ENCODE measurements around the gene NDC80. TPM values are rescaled to one million over a fixed set of nuclear protein-coding genes. Genes with fewer than 3 reads are reported as not detected.
"Not testable (repeated sequence)": the region's sequence is repeated elsewhere in the genome, so short reads cannot be mapped to it uniquely, and the experiment has no call there.

The NDC80 gene
- total and polyA plus RNA-seq, 9 of the 15 experiments (the other 6 are each of a cell fraction or from before 2014, with no cell fraction given): 65.2 to 97.9 (median 83.3) TPM

- 0 out of 4 replicates have a peak, but pooled peaks of 1 of the 2 experiments have one; percentile 9 for TF ChIP-seq HDAC1 (IDR thresholded peaks at IDR 0.05)
Observed at GRCh38 chr18:2660849-2661248, 89.5 kb downstream of the NDC80 start (continued).

DNA sequence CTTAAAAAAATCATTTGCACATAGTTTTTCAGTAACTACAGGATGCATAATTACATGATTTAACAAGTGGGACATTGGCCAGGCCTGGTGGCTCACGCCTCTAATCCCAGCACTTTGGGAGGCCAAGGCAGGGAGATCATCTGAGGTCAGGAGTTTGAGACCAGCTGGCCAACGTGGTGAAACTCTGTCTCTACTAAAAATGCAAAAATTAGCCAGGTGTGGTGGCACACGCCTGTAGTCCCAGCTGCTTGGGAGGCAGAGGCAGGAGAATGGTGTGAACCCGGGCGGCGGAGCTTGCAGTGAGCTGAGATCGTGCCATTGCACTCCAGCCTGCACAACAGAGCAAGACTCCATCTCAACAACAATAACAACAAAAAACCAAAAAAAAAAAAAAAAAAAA is 90.9 kb downstream of the NDC80 start:
- H3K4me2 ChIP-seq (ENCODE audit: insufficient read depth, low read length); H3K9me3 ChIP-seq (replicated peaks; ENCODE audit: control insufficient read depth, insufficient read depth, low read depth, low read length); BruUV-seq (replicated peaks); H3K27me3 ChIP-seq (ENCODE audit: control insufficient read depth in 2 of 2, insufficient read depth in 2 of 2, low read length in 2 of 2); H2AFZ ChIP-seq (ENCODE audit: low read depth, low read length); DNase-seq (ENCODE audit: extremely low read depth in 1 of 4, low spot score in 3 of 4); POLR2A ChIA-PET; ATAC-seq; H3K9ac ChIP-seq (ENCODE audit: insufficient read depth in 1 of 2, low read depth in 2 of 2, low read length in 2 of 2); CTCF ChIA-PET (ENCODE audit: low intra/inter-chr PET ratio); FAIRE-seq; in situ Hi-C loops (cut with MboI); H3K4me3 ChIP-seq; H3K27ac ChIP-seq (ENCODE audit: extremely low read depth, low read depth, low read length); H3K9me1 ChIP-seq (ENCODE audit: control insufficient read depth, insufficient read depth, low read length); intact Hi-C loops (cut with micrococcal nuclease): not testable (repeated sequence)
- 88% methylated on average over 5 of the region's 7 CpGs for WGBS (ENCODE audit: insufficient coverage, low coverage, missing lambda C conversion rate)
- H3K36me3 ChIP-seq (ENCODE audit: control insufficient read depth, insufficient read depth, low read length): peaks cover 38% of the 10 kb centered on the region
- H4K20me1 ChIP-seq (replicated peaks; ENCODE audit: control insufficient read depth, insufficient read depth, low read length): peaks cover 14% of the 10 kb centered on the region; the same call in 1 of the 2 replicates
- TF ChIP-seq ZNF511 (CRISPR knock-in tag; IDR thresholded peaks at IDR 0.05): 0 out of 2 replicates have a peak, but pooled peaks have one; percentile 24
- peaks cover 97% of the 10 kb centered on the region for H3K79me2 ChIP-seq (ENCODE audit: control insufficient read depth, insufficient read depth, low read length)
- peaks cover 9 to 11% of the 10 kb centered on the region in 2 experiments; a peak in 2 of 5 replicates for H3K4me1 ChIP-seq (replicated peaks in 1 of 2; ENCODE audit: control insufficient read depth in 2 of 2, insufficient read depth in 2 of 2, low read length in 2 of 2)

DNA sequence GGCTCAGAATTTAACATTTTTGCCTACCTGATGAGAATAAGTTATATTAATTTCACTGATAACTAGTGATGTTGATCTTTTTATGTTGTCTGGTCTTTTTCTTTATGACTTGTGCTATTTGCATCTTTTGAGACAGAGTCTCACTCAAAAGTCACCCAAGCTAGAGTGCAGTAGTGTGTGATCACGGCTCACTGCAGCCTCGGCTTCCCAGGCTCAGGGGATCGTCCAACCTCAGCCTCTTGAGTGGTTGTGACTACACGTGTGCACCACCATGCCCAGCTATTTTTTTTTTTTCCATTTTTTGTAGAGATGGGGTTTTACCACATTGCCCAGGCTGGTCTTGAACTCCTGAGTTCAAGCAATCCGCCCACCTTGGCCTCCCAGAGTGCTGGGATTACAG is 91.6 kb downstream of the NDC80 start:
- Histone ChIP-seq H3K36me3 (ENCODE audit: control insufficient read depth, insufficient read depth, low read length) (peaks cover 44% of the 10 kb centered on the region), H3K4me1 (replicated peaks in 1 of 2; ENCODE audit: control insufficient read depth in 2 of 2, insufficient read depth in 2 of 2, low read length in 2 of 2) (peaks cover 8 to 9% of the 10 kb centered on the region in 2 experiments; a peak in 2 of 5 replicates), H3K27ac (ENCODE audit: extremely low read depth, low read depth, low read length) (0 out of 3 replicates have a peak overlapping the region, but pooled peaks have one; percentile 4), H4K20me1 (replicated peaks; ENCODE audit: control insufficient read depth, insufficient read depth, low read length) (0 out of 2 replicates have a peak, but pooled peaks cover 9% of the 10 kb centered on the region), H3K27me3 (ENCODE audit: control insufficient read depth in 2 of 2, insufficient read depth in 2 of 2, low read length in 2 of 2) (no peaks in the 10 kb centered on the region), H3K4me2 (ENCODE audit: insufficient read depth, low read length) (no peak overlapping the region), H3K9me3 (replicated peaks; ENCODE audit: control insufficient read depth, insufficient read depth, low read depth, low read length) (no peaks in the 10 kb centered on the region), H3K4me3 (no peak overlapping the region), H2AFZ (ENCODE audit: low read depth, low read length) (no peak overlapping the region), H3K9me1 (ENCODE audit: control insufficient read depth, insufficient read depth, low read length) (peaks cover 3% of the 10 kb centered on the region), H3K79me2 (ENCODE audit: control insufficient read depth, insufficient read depth, low read length) (peaks cover 91% of the 10 kb centered on the region), H3K9ac (ENCODE audit: insufficient read depth in 1 of 2, low read depth in 2 of 2, low read length in 2 of 2) (no peak overlapping the region)
- no TSS peak for BruUV-seq (replicated peaks)
- WGBS (ENCODE audit: insufficient coverage, low coverage, missing lambda C conversion rate): 78% methylated on average over 5 of the region's 5 CpGs
- peak; percentile 51 for ATAC-seq
- DNase-seq (ENCODE audit: extremely low read depth in 1 of 4, low spot score in 3 of 4): no peak
- CTCF ChIA-PET (ENCODE audit: low intra/inter-chr PET ratio): no interaction called here
- in situ Hi-C loops (cut with MboI): no loop called here
- intact Hi-C loops (cut with micrococcal nuclease): no loop called here
- FAIRE-seq: no peak
- POLR2A ChIA-PET: interaction anchor here (0.9 to 1.1 kb wide), 2 partner anchors 17 to 91 kb away, joined by 3 read pairs; no protein-coding TSS in a partner anchor
- TF ChIP-seq TARDBP (IDR thresholded peaks at IDR 0.05) (no peak), TEAD1 (CRISPR knock-in tag; IDR thresholded peaks at IDR 0.05) (no peak), MAFF (IDR thresholded peaks at IDR 0.05; ENCODE audit: low read length) (no peak), SIRT6 (IDR thresholded peaks at IDR 0.05; ENCODE audit: low read depth, low read length) (no peak), SMARCE1 (IDR thresholded peaks at IDR 0.05) (no peak), POLR2B (IDR thresholded peaks at IDR 0.05; ENCODE audit: low read depth, partially characterized antibody) (no peak)
- TF ChIP-seq, protein P1, sequence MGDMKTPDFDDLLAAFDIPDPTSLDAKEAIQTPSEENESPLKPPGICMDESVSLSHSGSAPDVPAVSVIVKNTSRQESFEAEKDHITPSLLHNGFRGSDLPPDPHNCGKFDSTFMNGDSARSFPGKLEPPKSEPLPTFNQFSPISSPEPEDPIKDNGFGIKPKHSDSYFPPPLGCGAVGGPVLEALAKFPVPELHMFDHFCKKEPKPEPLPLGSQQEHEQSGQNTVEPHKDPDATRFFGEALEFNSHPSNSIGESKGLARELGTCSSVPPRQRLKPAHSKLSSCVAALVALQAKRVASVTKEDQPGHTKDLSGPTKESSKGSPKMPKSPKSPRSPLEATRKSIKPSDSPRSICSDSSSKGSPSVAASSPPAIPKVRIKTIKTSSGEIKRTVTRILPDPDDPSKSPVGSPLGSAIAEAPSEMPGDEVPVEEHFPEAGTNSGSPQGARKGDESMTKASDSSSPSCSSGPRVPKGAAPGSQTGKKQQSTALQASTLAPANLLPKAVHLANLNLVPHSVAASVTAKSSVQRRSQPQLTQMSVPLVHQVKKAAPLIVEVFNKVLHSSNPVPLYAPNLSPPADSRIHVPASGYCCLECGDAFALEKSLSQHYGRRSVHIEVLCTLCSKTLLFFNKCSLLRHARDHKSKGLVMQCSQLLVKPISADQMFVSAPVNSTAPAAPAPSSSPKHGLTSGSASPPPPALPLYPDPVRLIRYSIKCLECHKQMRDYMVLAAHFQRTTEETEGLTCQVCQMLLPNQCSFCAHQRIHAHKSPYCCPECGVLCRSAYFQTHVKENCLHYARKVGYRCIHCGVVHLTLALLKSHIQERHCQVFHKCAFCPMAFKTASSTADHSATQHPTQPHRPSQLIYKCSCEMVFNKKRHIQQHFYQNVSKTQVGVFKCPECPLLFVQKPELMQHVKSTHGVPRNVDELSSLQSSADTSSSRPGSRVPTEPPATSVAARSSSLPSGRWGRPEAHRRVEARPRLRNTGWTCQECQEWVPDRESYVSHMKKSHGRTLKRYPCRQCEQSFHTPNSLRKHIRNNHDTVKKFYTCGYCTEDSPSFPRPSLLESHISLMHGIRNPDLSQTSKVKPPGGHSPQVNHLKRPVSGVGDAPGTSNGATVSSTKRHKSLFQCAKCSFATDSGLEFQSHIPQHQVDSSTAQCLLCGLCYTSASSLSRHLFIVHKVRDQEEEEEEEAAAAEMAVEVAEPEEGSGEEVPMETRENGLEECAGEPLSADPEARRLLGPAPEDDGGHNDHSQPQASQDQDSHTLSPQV (IDR thresholded peaks at IDR 0.05): no peak

Measured in K562 (cell line).